HCT116 (cell line): ENCODE results near the gene ZCCHC24.

Source experiments
- CEBPB ChIP-seq: IDR thresholded peaks from 2 replicates; pipeline ENCODE4 v1.6.1; 2012; ENCODE audit warnings: low read depth
- EZH2 ChIP-seq: fragments of 200-600 bp; sonication (generic); IDR thresholded peaks from 2 replicates; pipeline ENCODE4 v1.6.1; 2017; ENCODE audit warnings: antibody characterized with exemption, mixed run types
- JUND ChIP-seq: IDR thresholded peaks from 2 replicates; pipeline ENCODE4 v1.6.1; 2012
- POLR2A ChIP-seq: IDR thresholded peaks from 2 replicates; pipeline ENCODE4 v1.7.0; 2011; ENCODE audit warnings: borderline replicate concordance; ENCODE audit not compliant: insufficient read depth, insufficient read length; ENCODE audit errors: extremely low read depth
- POLR2AphosphoS5 ChIP-seq: IDR thresholded peaks from 2 replicates; pipeline ENCODE4 v1.6.1; 2011; ENCODE audit warnings: mild to moderate bottlenecking, low read depth, low read length, moderate library complexity
- SIN3A ChIP-seq: IDR thresholded peaks from 2 replicates; pipeline ENCODE4 v1.6.1; 2012; ENCODE audit warnings: low read depth
- SP1 ChIP-seq: IDR thresholded peaks from 2 replicates; pipeline ENCODE4 v1.6.1; 2012; ENCODE audit warnings: low read depth
- SRF ChIP-seq: IDR thresholded peaks from 2 replicates; pipeline ENCODE4 v1.6.1; 2012; ENCODE audit warnings: low read depth
- ZNF274 ChIP-seq: fragments of 200-500 bp; sonication (Bioruptor generic); IDR thresholded peaks from 2 replicates; pipeline ENCODE4 v1.6.1; 2014; ENCODE audit warnings: mild to moderate bottlenecking, low read depth, low read length, inconsistent platforms
- TF ChIP-seq, protein P1 (sequence below): IDR thresholded peaks from 2 replicates; pipeline ENCODE4 v1.6.1; 2012; ENCODE audit warnings: low read depth
- TF ChIP-seq, protein P2 (sequence below), 3 experiments: fragments of 200-600 bp in 1 of 3; sonication (generic) in 1 of 3; IDR thresholded peaks in 2 of 3; conservative IDR thresholded peaks in 1 of 3; 2 replicates each; pipeline ENCODE4 v1.5.1; 2012 to 2017; ENCODE audit warnings: low read depth in 2 of 3, low read length in 2 of 3, antibody characterized with exemption in 1 of 3, borderline replicate concordance in 1 of 3, control low read depth in 1 of 3, mild to moderate bottlenecking in 1 of 3, mixed read lengths in 1 of 3, mixed run types in 1 of 3, moderate library complexity in 1 of 3; ENCODE audit not compliant: insufficient read depth in 1 of 3
- TF ChIP-seq, protein P3 (sequence below): IDR thresholded peaks from 2 replicates; pipeline ENCODE4 v1.6.1; 2011; ENCODE audit warnings: mild to moderate bottlenecking, low read length, moderate library complexity; ENCODE audit not compliant: insufficient replicate concordance; ENCODE audit errors: extremely low read depth

DNA sequence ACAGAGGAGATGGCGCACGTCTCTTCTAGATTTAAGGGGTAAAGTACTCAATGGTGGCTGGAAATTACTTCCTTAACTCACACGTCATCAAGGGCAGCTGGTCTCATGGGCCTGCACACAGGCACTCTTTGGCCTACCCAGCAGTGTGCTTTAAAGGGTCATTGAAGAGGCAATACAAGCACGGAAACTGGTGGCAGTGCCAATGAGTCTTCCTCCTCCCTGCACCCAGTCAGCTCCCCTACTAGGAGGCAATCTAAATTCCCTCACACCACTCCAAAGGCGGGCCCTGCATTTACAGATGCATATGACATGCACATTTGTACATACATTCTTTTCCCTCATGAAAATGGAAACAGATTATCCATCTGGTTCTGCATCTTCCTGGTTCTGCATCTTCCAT, 50.8 kb downstream of the ZCCHC24 start:
- no peak for TF ChIP-seq CEBPB
- TF ChIP-seq JUND, result no peak
- no peak for TF ChIP-seq ZNF274
- TF ChIP-seq, protein P1, sequence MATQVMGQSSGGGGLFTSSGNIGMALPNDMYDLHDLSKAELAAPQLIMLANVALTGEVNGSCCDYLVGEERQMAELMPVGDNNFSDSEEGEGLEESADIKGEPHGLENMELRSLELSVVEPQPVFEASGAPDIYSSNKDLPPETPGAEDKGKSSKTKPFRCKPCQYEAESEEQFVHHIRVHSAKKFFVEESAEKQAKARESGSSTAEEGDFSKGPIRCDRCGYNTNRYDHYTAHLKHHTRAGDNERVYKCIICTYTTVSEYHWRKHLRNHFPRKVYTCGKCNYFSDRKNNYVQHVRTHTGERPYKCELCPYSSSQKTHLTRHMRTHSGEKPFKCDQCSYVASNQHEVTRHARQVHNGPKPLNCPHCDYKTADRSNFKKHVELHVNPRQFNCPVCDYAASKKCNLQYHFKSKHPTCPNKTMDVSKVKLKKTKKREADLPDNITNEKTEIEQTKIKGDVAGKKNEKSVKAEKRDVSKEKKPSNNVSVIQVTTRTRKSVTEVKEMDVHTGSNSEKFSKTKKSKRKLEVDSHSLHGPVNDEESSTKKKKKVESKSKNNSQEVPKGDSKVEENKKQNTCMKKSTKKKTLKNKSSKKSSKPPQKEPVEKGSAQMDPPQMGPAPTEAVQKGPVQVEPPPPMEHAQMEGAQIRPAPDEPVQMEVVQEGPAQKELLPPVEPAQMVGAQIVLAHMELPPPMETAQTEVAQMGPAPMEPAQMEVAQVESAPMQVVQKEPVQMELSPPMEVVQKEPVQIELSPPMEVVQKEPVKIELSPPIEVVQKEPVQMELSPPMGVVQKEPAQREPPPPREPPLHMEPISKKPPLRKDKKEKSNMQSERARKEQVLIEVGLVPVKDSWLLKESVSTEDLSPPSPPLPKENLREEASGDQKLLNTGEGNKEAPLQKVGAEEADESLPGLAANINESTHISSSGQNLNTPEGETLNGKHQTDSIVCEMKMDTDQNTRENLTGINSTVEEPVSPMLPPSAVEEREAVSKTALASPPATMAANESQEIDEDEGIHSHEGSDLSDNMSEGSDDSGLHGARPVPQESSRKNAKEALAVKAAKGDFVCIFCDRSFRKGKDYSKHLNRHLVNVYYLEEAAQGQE, result no peak
- TF ChIP-seq, protein P2, sequence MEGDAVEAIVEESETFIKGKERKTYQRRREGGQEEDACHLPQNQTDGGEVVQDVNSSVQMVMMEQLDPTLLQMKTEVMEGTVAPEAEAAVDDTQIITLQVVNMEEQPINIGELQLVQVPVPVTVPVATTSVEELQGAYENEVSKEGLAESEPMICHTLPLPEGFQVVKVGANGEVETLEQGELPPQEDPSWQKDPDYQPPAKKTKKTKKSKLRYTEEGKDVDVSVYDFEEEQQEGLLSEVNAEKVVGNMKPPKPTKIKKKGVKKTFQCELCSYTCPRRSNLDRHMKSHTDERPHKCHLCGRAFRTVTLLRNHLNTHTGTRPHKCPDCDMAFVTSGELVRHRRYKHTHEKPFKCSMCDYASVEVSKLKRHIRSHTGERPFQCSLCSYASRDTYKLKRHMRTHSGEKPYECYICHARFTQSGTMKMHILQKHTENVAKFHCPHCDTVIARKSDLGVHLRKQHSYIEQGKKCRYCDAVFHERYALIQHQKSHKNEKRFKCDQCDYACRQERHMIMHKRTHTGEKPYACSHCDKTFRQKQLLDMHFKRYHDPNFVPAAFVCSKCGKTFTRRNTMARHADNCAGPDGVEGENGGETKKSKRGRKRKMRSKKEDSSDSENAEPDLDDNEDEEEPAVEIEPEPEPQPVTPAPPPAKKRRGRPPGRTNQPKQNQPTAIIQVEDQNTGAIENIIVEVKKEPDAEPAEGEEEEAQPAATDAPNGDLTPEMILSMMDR (IDR thresholded peaks at IDR 0.05 in 2 of 3, conservative IDR thresholded peaks at IDR 0.05 in 1 of 3; ENCODE audit: borderline replicate concordance in 1 of 3, insufficient read depth in 1 of 3, low read depth in 2 of 3, low read length in 2 of 3), result no peak
- no peak for TF ChIP-seq EZH2
- TF ChIP-seq SRF, result no peak
- no peak for TF ChIP-seq POLR2A
- TF ChIP-seq POLR2AphosphoS5, result no peak
- TF ChIP-seq SIN3A, result no peak
- TF ChIP-seq SP1, result no peak
- TF ChIP-seq, protein P3, sequence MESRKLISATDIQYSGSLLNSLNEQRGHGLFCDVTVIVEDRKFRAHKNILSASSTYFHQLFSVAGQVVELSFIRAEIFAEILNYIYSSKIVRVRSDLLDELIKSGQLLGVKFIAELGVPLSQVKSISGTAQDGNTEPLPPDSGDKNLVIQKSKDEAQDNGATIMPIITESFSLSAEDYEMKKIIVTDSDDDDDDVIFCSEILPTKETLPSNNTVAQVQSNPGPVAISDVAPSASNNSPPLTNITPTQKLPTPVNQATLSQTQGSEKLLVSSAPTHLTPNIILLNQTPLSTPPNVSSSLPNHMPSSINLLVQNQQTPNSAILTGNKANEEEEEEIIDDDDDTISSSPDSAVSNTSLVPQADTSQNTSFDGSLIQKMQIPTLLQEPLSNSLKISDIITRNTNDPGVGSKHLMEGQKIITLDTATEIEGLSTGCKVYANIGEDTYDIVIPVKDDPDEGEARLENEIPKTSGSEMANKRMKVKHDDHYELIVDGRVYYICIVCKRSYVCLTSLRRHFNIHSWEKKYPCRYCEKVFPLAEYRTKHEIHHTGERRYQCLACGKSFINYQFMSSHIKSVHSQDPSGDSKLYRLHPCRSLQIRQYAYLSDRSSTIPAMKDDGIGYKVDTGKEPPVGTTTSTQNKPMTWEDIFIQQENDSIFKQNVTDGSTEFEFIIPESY, result no peak
